ENCODE results near the gene PIGU. TPM values are rescaled to one million over a fixed set of nuclear protein-coding genes. Genes with fewer than 3 reads are reported as not detected.

The PIGU gene
- total and polyA plus RNA-seq, 4 donors = 6.4 to 10.0 (median 7.2) TPM

- DNase-seq (ENCODE audit: low spot score) = no peak
- H3K27ac ChIP-seq (ENCODE audit: low read depth in 1 of 2, low read length in 2 of 2) = no peak overlapping the region
Measured at GRCh38 chr20:34622821-34623451, 54.0 kb downstream of the PIGU start.

More at GRCh38 chr20:34622821-34623451, 54.0 kb downstream of the PIGU start:
- Histone ChIP-seq H3K27me3 (ENCODE audit: control insufficient read depth in 4 of 4, insufficient read depth in 4 of 4, low read length in 3 of 4) (no peaks in the 10 kb centered on the region), H3K36me3 (ENCODE audit: control insufficient read depth in 4 of 4, insufficient read depth in 3 of 4, low read depth in 1 of 4, low read length in 3 of 4) (peaks cover 0 to 4% (median 1%) of the 10 kb centered on the region in 4 donors), H3K4me1 (ENCODE audit: control insufficient read depth in 4 of 4, insufficient read depth in 4 of 4, low read length in 3 of 4) (no peaks in the 10 kb centered on the region), H3K9me3 (ENCODE audit: control insufficient read depth in 4 of 4, low read length in 3 of 4) (no peaks in the 10 kb centered on the region), H3K9ac (ENCODE audit: low read depth in 1 of 2, low read length in 2 of 2) (no peak overlapping the region), H3K4me3 (ENCODE audit: low read depth in 1 of 3, low read length in 3 of 3) (no peak overlapping the region)
- 86% methylated on average over 6 of the region's 6 CpGs for WGBS
- no peak for TF ChIP-seq YY1 (IDR thresholded peaks at IDR 0.05)
- TF ChIP-seq FOXA1 (IDR thresholded peaks at IDR 0.05) = no peak
- TF ChIP-seq HNF4A (conservative IDR thresholded peaks at IDR 0.05) = no peak
- TF ChIP-seq HNF4G (IDR thresholded peaks at IDR 0.05) = no peak
- TF ChIP-seq RAD21 (IDR thresholded peaks at IDR 0.05) = no peak
- TF ChIP-seq, protein P1, sequence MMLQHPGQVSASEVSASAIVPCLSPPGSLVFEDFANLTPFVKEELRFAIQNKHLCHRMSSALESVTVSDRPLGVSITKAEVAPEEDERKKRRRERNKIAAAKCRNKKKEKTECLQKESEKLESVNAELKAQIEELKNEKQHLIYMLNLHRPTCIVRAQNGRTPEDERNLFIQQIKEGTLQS (IDR thresholded peaks at IDR 0.05) = no peak
- TF ChIP-seq, protein P2, sequence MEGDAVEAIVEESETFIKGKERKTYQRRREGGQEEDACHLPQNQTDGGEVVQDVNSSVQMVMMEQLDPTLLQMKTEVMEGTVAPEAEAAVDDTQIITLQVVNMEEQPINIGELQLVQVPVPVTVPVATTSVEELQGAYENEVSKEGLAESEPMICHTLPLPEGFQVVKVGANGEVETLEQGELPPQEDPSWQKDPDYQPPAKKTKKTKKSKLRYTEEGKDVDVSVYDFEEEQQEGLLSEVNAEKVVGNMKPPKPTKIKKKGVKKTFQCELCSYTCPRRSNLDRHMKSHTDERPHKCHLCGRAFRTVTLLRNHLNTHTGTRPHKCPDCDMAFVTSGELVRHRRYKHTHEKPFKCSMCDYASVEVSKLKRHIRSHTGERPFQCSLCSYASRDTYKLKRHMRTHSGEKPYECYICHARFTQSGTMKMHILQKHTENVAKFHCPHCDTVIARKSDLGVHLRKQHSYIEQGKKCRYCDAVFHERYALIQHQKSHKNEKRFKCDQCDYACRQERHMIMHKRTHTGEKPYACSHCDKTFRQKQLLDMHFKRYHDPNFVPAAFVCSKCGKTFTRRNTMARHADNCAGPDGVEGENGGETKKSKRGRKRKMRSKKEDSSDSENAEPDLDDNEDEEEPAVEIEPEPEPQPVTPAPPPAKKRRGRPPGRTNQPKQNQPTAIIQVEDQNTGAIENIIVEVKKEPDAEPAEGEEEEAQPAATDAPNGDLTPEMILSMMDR (IDR thresholded peaks at IDR 0.05; ENCODE audit: low read depth, low read length, missing input control) = no peak
- TF ChIP-seq RXRA (IDR thresholded peaks at IDR 0.05) = no peak
- no peak for TF ChIP-seq NR2F2 (IDR thresholded peaks at IDR 0.05)
- TF ChIP-seq ZBTB33 (IDR thresholded peaks at IDR 0.05) = no peak
- TF ChIP-seq JUND (IDR thresholded peaks at IDR 0.05) = no peak
- no peak for TF ChIP-seq EGR1 (IDR thresholded peaks at IDR 0.05; ENCODE audit: low read depth in 2 of 2)
- no peak for TF ChIP-seq MAX (IDR thresholded peaks at IDR 0.05)
- no peak for TF ChIP-seq FOXA2 (IDR thresholded peaks at IDR 0.05)
- no peak for TF ChIP-seq TAF1 (conservative IDR thresholded peaks at IDR 0.05)
- TF ChIP-seq REST (IDR thresholded peaks at IDR 0.05) = no peak
